Measurements from ENCODE around the gene LASP1. TPM values are rescaled to one million over a fixed set of nuclear protein-coding genes. Genes with fewer than 3 reads are reported as not detected.

The LASP1 gene
- total and polyA plus RNA-seq, 9 donors: 40.9 to 138 (median 95.0) TPM

DNA sequence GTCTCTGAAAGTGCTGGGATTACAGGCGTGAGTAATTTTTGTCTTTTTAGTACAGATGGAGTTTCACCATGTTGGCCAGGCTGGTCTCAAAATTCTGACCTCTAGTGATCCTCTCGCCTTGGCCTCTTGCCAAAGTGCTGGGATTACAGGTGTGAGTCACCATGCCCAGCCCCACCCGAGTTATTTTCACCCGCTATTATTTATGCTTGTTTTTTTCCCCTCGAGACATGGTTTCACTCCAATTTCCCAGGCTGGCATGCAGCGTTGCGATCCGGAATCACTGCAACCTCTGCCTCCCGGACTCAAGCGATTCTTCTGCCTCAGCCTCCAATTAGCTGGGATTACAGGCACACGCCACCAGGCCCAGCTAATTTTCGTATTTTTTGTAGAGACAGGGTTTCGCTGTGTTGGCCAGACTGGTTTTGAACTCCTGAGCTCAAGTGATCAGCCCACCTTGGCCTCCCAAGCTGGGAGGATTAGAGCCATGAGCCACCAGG lies 25.5 kb upstream of the LASP1 start:
- Histone ChIP-seq H3K36me3 (no peaks in the 10 kb centered on the region), H3K4me3 (no peak overlapping the region), H3K27me3 (no peaks in the 10 kb centered on the region), H3K27ac (no peak overlapping the region), H3K9me3 (no peaks in the 10 kb centered on the region), H3K4me1 (ENCODE audit: insufficient read depth) (no peaks in the 10 kb centered on the region)
- TF ChIP-seq POLR2A (IDR thresholded peaks at IDR 0.05): no peak
- 65 to 76% (median 69%) methylated on average over 12 to 13 of the region's 13 CpGs for WGBS, 3 donors
- intact Hi-C loops (cut with DNase I): loop anchor here in 1 of 4 donors (10.0 kb wide), 1 partner anchor 60 kb away; no protein-coding TSS in a partner anchor
- DNase-seq: no peak

DNA sequence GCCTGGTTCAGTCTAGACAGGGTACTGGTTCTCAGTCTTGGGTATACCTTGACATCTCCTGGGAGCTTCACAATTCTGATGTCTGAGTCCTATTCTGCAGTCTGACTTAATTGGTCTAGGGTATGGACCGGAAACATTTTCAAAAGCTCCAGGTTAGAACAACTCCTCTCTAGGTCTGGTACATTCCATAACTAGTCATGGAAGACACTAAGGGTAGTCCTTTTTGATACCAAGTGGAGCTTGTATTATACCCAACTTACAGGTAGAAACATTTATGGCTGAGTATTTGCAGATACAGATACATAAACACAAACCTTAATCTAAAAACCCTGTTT lies 21.3 kb upstream of the LASP1 start:
- H3K27me3 ChIP-seq: no peaks in the 10 kb centered on the region
- WGBS, 3 donors: 95 to 100% (median 98%) methylated on average over 1 of the region's 1 CpG
- H3K4me1 ChIP-seq (ENCODE audit: insufficient read depth): no peaks in the 10 kb centered on the region
- no peak for DNase-seq
- TF ChIP-seq, protein P1, sequence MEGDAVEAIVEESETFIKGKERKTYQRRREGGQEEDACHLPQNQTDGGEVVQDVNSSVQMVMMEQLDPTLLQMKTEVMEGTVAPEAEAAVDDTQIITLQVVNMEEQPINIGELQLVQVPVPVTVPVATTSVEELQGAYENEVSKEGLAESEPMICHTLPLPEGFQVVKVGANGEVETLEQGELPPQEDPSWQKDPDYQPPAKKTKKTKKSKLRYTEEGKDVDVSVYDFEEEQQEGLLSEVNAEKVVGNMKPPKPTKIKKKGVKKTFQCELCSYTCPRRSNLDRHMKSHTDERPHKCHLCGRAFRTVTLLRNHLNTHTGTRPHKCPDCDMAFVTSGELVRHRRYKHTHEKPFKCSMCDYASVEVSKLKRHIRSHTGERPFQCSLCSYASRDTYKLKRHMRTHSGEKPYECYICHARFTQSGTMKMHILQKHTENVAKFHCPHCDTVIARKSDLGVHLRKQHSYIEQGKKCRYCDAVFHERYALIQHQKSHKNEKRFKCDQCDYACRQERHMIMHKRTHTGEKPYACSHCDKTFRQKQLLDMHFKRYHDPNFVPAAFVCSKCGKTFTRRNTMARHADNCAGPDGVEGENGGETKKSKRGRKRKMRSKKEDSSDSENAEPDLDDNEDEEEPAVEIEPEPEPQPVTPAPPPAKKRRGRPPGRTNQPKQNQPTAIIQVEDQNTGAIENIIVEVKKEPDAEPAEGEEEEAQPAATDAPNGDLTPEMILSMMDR (IDR thresholded peaks at IDR 0.05): no peak
- TF ChIP-seq EP300 (IDR thresholded peaks at IDR 0.05) (no peak), POLR2A (IDR thresholded peaks at IDR 0.05) (no peak)
- H3K4me3 ChIP-seq: no peak overlapping the region
- intact Hi-C loops (cut with DNase I): loop anchor here in 1 of 4 donors (10.0 kb wide), 1 partner anchor 64 kb away; no protein-coding TSS in a partner anchor
- no peaks in the 10 kb centered on the region for H3K36me3 ChIP-seq
- H3K27ac ChIP-seq: no peak overlapping the region
- H3K9me3 ChIP-seq: no peaks in the 10 kb centered on the region

DNA sequence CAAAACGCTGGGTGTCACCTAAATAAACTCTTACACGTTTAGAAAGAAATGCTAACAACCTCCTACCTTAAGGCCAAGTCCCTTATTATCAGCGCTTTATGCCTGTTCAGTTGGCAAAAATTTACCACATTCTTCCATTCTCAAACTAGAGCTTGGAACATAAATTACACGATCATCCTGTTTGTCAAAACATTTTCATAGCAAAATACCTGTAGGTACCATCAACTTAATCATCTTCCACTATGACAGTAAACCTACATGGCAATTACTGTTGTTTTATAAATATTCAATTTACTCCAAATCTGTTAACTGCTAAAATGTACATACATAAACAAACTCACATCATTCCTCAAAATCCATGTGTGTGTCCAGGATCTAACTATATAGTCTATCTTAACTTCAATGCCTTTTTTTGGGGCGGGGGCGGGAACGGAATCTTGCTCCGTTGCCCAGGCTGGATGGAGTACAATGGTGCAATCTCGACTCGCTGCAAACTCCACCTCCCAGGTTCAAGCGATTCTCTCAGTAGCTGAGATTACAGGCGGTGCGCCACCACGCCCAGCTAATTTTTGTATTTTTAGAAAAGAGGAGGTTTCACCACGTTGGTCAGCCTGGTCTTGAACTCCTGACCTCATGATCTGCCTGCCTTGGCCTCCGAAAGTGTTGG lies 20.8 kb upstream of the LASP1 start:
- Histone ChIP-seq H3K4me1 (ENCODE audit: insufficient read depth) (no peaks in the 10 kb centered on the region), H3K4me3 (no peak overlapping the region), H3K27me3 (no peaks in the 10 kb centered on the region), H3K9me3 (no peaks in the 10 kb centered on the region), H3K36me3 (no peaks in the 10 kb centered on the region), H3K27ac (no peak overlapping the region)
- intact Hi-C loops (cut with DNase I): loop anchor here in 1 of 4 donors (10.0 kb wide), 1 partner anchor 64 kb away; no protein-coding TSS in a partner anchor
- no peak for DNase-seq
- TF ChIP-seq EP300 (IDR thresholded peaks at IDR 0.05): no peak
- TF ChIP-seq, protein P1 (IDR thresholded peaks at IDR 0.05): no peak
- whole genome bisulfite sequencing, 3 donors: 63 to 69% (median 64%) methylated on average over 16 of the region's 16 CpGs

DNA sequence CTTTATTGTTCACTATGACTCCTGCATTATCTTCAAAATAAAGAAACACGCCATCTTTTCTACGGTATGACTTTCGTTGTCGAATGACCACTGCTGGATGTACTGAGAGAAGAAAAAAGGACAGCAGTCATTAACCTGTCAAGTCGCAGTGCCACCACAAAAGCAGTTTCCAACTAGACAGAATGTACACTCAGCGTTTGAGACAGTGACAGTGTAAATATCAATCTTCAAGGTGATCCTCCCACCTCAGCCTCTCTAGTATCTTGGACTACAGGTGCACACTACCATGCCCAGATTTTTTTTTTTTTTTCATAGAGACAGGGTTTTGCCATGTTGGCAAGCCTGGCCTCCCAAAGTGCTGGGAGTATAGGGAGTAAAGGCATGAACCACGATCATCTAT lies 19.5 kb upstream of the LASP1 start:
- H3K36me3 ChIP-seq: no peaks in the 10 kb centered on the region
- H3K27ac ChIP-seq: no peak overlapping the region
- TF ChIP-seq, protein P1 (IDR thresholded peaks at IDR 0.05): no peak
- TF ChIP-seq EP300 (IDR thresholded peaks at IDR 0.05) (no peak), POLR2A (IDR thresholded peaks at IDR 0.05) (no peak)
- intact Hi-C loops (cut with DNase I): no loop called here
- H3K4me3 ChIP-seq: no peak overlapping the region
- 45 to 65% (median 47%) methylated on average over 7 of the region's 7 CpGs for WGBS, 3 donors
- DNase-seq: no peak
- no peaks in the 10 kb centered on the region for H3K27me3 ChIP-seq
- H3K9me3 ChIP-seq: no peaks in the 10 kb centered on the region
- H3K4me1 ChIP-seq (ENCODE audit: insufficient read depth): peaks cover 3% of the 10 kb centered on the region

DNA sequence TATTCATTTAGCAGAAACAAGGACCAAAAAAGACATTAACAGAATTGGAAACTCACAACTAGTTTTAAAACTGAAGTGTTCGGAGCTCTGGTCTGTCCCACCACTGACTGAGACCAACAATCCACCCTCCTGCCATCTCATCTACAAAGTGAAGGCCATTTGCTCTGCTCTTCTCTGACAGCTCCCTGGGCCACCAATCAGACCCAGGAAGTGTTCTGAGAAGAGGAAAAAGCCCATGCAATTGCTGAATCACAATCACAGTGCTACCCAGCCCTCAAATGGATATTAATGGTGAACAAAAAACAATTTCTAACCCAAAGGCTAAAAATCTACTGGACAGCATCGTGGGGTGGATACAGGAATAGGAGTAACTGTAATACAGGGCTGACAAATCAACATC lies 18.4 kb upstream of the LASP1 start:
- Histone ChIP-seq H3K9me3 (no peaks in the 10 kb centered on the region), H3K27me3 (no peaks in the 10 kb centered on the region), H3K4me1 (ENCODE audit: insufficient read depth) (peaks cover 3% of the 10 kb centered on the region), H3K27ac (no peak overlapping the region), H3K4me3 (peak overlapping the region; percentile 49), H3K36me3 (no peaks in the 10 kb centered on the region)
- intact Hi-C loops (cut with DNase I): no loop called here
- no peak for TF ChIP-seq EP300 (IDR thresholded peaks at IDR 0.05)
- TF ChIP-seq POLR2A (IDR thresholded peaks at IDR 0.05): no peak
- TF ChIP-seq, protein P1 (IDR thresholded peaks at IDR 0.05): no peak
- whole genome bisulfite sequencing, 3 donors: 11 to 29% (median 14%) methylated on average over 2 of the region's 2 CpGs
- no peak for DNase-seq

All from ovary (tissue), 9 donors.